ENCODE data around the gene CPXM2.

The CPXM2 gene

DNA sequence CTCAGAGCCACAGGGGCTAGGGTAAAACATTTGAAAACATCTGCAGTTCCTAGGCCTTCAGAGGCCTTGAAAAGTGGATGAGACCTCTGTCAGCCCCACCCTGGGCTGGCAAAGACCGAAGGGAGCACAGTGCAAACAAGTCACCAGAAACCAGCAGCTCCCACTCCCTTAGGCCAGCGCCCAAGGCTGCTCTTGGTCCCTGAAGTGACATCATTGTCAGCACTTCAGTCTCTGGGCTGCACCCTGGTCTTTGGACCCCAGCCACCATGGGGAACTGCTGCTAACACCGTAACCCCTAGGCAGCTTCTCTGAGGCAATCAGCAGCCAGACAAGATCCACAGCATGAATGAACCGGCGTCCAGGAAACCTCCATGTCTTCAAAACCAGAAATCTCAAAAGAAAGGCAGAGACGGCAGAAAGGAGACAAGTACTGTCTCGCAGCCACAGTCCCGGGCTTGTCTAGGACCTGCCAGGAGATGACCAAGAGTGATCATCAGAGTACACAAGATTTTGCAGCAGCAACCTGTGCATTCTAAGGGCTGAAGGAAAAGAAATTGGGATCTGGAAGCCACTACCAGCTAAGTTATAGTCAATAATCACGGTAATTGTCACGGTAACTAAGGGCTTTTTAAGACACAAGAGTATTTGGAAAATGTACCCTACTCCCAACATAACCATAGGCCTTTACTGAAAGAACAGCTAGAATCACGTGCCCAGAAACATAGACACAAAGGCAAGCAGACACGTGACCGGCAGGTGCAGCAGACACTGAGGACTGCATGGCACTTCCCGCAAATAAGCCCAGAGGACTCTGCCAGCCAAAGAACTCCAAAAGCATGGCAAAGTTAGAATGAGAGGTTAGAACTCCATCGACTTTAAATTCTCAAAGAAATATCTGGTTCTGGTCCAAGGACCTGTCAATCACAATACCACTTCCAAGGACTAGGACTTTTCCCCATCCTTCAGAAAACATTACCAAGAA lies 23.3 kb downstream of the CPXM2 start:
- DNase-seq = no peak

GRCh38 chr10:123865880-123866279 lies 25.7 kb downstream of the CPXM2 start:
- DNase-seq = no peak

DNA sequence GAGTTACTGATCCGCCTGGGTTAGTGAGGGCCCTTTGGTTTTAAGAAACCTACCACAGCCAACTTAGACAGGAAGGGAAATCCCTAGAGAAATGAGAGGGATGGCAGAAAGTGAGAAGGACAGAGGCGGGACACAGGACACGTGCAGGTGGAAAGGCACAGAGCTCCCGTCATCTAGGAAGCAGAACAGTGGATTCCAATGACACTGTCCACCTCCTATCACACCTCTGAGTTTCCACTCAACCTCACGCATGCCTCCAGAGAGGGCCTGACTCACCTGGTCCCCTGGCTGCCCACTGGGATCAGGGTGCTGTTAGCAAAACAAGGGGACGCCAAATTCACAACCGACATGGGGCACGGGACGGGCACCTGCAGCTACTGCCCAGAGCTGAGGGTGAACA lies 26.3 kb downstream of the CPXM2 start:
- no peak for DNase-seq

DNA sequence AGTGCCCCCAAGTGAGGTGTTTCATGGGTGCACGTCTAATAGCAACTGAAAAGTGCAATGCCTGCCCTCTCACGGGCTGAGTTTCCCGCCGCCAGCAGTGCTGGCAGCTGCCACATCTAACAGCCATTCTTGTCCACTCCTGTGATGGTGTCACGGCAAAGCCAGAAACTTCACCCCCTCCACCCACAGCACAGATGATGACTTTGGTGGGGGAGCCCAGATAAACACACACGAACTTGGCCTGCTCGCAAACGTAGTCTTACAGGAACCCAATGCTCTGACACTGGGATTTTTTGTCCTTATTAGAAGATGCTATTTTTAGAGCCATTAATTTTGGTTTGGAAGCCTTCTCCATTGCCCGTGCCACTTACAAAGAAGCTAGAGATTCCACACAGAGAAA lies 26.7 kb downstream of the CPXM2 start:
- DNase-seq = no peak

GRCh38 chr10:123863721-123864482 lies 27.7 kb downstream of the CPXM2 start:
- no peak for DNase-seq

GRCh38 chr10:123863183-123863575 lies 28.4 kb downstream of the CPXM2 start:
- no peak for DNase-seq

DNA sequence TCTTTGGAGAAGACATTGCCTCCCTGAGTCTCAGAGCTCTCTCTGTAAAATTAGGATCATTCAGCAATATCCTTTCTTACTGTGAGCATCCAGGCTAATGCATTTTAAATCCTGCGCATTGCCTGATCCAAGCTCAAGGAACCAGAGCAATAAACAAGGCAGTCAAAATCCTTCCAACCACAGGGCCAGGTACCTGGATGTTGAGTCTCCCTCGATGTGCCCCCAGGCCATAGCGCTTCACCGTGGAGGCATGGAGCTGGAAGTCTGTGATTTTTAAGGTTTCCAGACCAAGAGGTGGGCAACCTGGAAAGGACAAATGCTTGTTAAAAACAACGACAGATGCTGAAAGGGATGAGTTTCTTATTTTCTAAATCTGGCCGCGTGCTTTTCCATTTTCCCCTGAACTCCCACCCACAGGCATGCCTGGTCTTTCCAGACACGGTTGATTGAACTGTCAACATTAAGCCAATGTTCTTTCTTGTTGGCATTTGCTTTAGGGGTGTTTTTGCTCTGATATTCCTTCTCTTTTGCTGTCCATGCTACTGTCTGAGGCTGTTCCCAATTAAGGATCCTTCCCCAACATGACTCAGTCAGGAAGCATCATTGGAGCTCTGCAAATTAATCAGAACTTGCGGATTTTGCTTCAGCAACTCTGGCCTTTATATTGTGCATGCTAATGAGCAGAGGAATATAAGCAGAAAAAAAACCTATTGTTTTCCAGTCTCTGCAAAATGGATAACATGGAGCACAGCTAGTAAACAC lies 29.0 kb downstream of the CPXM2 start:
- DNase-seq = no peak

- no peak for DNase-seq
Measured at GRCh38 chr10:123860856-123861255, 30.8 kb downstream of the CPXM2 start.

DNA sequence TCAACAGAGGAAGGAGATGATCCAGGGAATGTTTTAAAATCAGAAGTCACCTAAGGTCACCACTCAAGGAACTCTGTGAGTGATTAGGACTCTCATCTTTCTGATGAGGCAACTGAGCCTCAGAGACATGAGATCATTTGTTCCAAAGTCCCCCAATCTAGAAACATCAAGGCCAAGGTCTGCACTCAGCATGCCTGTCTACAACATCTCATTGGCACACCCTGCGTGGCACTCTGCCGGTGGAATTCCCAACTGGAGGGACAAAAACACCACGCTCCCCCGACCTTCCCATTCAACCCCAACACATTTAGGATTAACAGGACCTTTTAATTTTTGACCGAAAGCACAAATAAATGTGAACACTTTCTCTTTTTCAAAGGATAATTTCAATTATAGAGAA lies 31.4 kb downstream of the CPXM2 start:
- DNase-seq = no peak

- no peak for DNase-seq
Measured at GRCh38 chr10:123859653-123860050, 32.0 kb downstream of the CPXM2 start.

DNA sequence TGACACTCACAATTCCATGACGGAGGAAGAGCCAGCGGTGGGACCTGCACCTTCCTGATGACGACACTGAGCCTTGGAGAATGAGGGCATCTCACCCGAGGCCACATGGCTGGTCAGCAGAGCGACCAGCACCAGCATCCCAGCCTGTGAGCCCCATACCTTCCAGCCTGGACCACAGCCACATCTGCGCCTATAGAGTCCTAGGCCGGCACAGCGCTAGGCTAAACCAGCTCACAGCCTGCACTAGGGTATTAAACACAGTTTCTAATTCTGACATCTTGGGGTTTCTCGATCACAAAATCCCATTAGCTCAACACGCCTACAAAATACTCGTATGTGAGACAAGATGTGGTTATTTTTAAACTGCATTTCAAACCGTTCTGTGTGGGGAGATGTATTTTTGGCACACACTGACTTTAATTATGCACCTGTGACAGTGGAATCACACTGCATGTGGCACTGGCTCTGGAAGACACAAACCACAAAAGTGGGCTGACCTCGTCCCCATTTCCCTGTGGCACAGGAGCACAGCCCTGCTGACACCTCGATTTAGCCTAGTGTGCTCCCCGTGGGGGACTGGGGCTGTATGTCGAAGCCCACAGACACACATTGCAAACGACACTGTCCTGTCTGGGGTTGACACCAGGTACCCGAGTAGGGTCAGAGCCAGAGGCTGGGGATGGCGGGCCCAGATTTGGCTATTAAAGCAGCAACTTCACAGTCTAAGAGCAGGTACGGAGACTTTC lies 32.5 kb downstream of the CPXM2 start:
- no peak for DNase-seq

DNA sequence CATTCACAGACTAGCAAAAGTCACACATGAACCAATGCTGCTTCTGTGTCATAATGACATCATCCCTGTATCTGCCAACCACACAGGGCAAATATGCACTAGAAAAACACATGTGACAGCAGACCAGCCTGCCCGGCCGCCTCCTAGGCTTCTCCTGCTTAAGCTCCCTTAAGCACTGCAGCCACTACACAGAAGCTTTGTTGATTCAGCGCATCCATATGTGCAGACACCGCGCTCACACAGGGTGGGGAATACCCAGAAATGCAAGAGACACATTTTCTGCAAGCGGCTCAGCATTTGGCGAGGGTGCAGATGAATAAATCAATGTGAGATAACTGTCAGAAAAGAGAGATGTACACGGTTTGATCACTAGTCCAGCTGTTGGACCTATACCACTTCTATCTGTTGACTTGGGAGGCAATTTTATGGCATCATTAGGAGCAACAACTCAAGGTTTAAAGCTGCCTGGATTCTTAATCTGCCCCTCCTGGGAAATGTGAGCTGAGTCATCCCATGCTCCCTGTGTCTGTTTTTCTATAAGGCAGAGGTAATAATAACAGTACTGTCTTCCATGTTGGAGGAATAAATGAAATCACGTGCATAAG lies 33.4 kb downstream of the CPXM2 start:
- DNase-seq = no peak

GRCh38 chr10:123857616-123858015 lies 34.0 kb downstream of the CPXM2 start:
- no peak for DNase-seq

DNA sequence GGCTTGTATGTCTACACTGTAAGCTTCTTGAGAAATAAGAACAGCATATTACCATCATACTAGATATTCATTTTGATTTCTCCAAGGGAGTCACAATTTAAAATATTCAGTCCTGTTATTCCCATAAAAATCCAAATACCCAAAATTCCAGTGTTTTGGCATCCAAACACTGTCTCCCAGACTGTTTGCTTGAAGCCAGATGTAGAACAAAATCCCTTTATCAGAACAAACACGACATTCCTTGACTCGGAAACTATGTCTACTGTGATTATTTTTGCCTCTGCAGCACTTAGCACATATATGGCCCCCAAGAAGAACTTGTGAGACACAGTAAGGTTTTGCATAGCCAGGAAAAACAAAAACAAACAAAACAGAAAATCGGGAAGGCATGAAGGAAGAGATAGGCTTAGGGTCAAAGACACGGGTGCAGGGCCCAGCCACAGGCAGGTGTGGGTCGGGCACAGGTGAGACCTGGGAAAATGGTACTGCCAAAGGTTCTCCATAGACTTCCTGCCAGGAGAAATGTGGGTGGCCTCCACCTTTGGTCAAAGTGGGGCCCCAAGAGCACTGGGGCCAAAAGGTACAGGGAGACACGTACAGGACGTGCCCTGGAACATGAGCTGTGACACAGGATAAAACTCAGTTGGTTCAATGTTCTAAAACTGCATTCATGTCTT lies 36.5 kb downstream of the CPXM2 start:
- no peak for DNase-seq

GRCh38 chr10:123854498-123854897 lies 37.1 kb downstream of the CPXM2 start:
- DNase-seq = no peak

GRCh38 chr10:123854003-123854402 lies 37.6 kb downstream of the CPXM2 start:
- no peak for DNase-seq

GRCh38 chr10:123852411-123852951 lies 39.1 kb downstream of the CPXM2 start:
- no peak for DNase-seq

- no peak for DNase-seq
Measured at GRCh38 chr10:123848564-123849457, 42.8 kb downstream of the CPXM2 start.

- no peak for DNase-seq
Measured at GRCh38 chr10:123847686-123848432, 43.7 kb downstream of the CPXM2 start.
